ENCODE data around the gene KLHDC7B. TPM values are rescaled to one million over a fixed set of nuclear protein-coding genes. Genes with fewer than 3 reads are reported as not detected.

Gene KLHDC7B
- total RNA-seq, 1 donor from 2014 or later, result 0.32 TPM

DNA sequence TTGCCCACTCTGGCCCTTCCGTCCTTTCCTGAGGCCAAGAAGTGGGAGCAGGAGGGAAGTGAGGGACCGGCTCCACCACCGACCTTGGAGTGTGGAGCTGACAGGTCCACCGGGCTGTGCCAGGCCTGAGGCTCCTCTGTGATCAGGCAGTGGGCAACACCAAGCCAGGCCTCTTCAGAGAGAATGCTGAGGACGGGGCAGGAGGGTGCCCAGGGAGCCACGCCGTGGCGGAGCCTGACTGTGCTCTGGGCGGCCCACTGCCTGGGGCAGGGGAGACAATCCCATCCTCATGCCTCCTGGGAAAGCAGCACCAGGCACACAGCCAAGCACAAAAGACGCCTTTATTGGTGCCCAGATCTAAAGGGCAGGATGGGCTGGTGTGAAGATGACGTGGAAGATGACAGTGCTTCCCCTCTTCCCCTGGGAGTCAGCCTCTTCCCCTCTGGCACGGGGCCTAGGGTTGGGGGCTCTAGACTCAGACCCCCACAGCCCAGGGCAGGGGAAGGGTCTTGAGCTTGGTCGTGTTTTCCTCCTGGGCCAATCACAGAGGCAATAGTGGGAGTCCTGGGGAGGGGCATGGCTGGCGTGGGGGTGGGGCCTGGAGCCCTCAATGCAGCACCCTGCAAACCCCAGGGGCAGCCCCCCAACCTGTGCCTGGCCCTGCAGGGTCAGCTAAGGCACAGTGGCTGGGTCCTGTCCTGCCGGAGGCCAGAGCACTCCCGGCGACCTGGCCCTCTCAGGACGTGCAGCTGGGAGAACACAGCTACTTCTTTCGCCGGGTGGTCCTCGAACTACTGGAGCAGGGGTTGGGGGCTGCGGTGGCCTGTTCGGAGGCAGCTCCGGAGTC lies 42.8 kb upstream of the KLHDC7B start:
- no peaks in the 10 kb centered on the region for H3K4me1 Mint-ChIP-seq (ENCODE audit: low read depth, unreplicated experiment)
- Histone ChIP-seq H3K9me3 (ENCODE audit: insufficient read depth, low read depth, low read length) (no peaks in the 10 kb centered on the region), H3K4me2 (ENCODE audit: low read length) (no peak overlapping the region), H3K27ac (ENCODE audit: low read depth, low read length) (no peak overlapping the region), H3K79me2 (ENCODE audit: insufficient read depth, low read length) (peaks cover 28% of the 10 kb centered on the region), H3K36me3 (ENCODE audit: insufficient read depth, low read length) (peaks cover 4% of the 10 kb centered on the region), H2AFZ (ENCODE audit: low read depth, low read length) (no peak overlapping the region), H4K20me1 (ENCODE audit: insufficient read depth, low read length) (peaks cover 26% of the 10 kb centered on the region), H3K9ac (ENCODE audit: low read length) (no peak overlapping the region), H3K4me1 (ENCODE audit: insufficient read depth, low read length) (peaks cover 4% of the 10 kb centered on the region), H3K27me3 (ENCODE audit: insufficient read depth, low read length) (no peaks in the 10 kb centered on the region), H3K4me3 (ENCODE audit: insufficient read depth, low read depth, low read length) (no peak overlapping the region)
- H3K27ac Mint-ChIP-seq (ENCODE audit: unreplicated experiment), result no peak overlapping the region
- H3K9me3 Mint-ChIP-seq (ENCODE audit: unreplicated experiment), result no peaks in the 10 kb centered on the region
- TF ChIP-seq EZH2 (IDR thresholded peaks at IDR 0.05; ENCODE audit: insufficient read depth, low read length), result no peak
- TF ChIP-seq, protein P1, sequence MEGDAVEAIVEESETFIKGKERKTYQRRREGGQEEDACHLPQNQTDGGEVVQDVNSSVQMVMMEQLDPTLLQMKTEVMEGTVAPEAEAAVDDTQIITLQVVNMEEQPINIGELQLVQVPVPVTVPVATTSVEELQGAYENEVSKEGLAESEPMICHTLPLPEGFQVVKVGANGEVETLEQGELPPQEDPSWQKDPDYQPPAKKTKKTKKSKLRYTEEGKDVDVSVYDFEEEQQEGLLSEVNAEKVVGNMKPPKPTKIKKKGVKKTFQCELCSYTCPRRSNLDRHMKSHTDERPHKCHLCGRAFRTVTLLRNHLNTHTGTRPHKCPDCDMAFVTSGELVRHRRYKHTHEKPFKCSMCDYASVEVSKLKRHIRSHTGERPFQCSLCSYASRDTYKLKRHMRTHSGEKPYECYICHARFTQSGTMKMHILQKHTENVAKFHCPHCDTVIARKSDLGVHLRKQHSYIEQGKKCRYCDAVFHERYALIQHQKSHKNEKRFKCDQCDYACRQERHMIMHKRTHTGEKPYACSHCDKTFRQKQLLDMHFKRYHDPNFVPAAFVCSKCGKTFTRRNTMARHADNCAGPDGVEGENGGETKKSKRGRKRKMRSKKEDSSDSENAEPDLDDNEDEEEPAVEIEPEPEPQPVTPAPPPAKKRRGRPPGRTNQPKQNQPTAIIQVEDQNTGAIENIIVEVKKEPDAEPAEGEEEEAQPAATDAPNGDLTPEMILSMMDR (IDR thresholded peaks at IDR 0.05; ENCODE audit: insufficient read depth, low read depth, low read length), result no peak
- FAIRE-seq (no peak), DNase-seq (ENCODE audit: low read depth) (no peak)
- H3K36me3 Mint-ChIP-seq (ENCODE audit: low read depth, unreplicated experiment), result no peaks in the 10 kb centered on the region
- no peaks in the 10 kb centered on the region for H3K27me3 Mint-ChIP-seq (ENCODE audit: low read depth, unreplicated experiment)
- no peak overlapping the region for H3K4me3 Mint-ChIP-seq (ENCODE audit: unreplicated experiment)

DNA sequence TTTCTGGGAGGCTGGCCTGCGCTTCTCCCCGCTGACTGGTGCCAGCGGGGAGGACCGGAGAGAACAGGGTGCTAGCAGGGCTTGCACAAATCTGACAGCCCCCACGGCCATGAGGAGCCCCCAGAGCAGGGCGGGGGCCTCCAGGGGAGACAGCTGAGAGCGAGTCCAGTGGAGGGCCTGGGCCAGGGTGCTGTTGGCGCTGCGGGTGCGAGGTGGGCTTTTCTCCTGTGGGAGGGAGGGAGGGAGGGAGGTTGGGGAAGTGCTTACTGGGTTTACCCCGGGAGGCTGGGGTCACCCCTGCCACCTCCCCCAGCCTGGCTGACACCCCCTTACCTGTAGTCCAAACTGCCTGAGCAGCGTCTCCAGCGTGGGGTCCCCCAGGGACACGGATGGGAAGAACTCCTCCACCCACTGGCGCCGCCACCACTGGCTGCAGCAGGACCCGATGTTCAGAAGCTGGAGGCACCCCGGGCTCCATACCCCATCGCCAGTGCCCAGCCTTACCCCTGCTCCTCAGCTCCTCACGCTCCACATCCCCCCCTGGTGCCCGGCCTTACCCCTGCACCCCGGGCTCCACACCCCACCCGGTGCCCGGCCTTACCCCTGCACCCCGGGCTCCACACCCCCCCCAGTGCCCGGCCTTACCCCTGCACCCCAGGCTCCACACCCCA lies 42.1 kb upstream of the KLHDC7B start:
- peaks cover 6% of the 10 kb centered on the region for H3K4me1 ChIP-seq (ENCODE audit: insufficient read depth, low read length)
- no peak overlapping the region for H3K27ac Mint-ChIP-seq (ENCODE audit: unreplicated experiment)
- H3K79me2 ChIP-seq (ENCODE audit: insufficient read depth, low read length), result peaks cover 30% of the 10 kb centered on the region
- no peak for DNase-seq (ENCODE audit: low read depth)
- peaks cover 26% of the 10 kb centered on the region for H4K20me1 ChIP-seq (ENCODE audit: insufficient read depth, low read length)
- H3K9me3 Mint-ChIP-seq (ENCODE audit: unreplicated experiment), result no peaks in the 10 kb centered on the region
- H3K27me3 ChIP-seq (ENCODE audit: insufficient read depth, low read length), result no peaks in the 10 kb centered on the region
- no peak overlapping the region for H3K27ac ChIP-seq (ENCODE audit: low read depth, low read length)
- H3K4me3 ChIP-seq (ENCODE audit: insufficient read depth, low read depth, low read length), result no peak overlapping the region
- no peak for TF ChIP-seq EZH2 (IDR thresholded peaks at IDR 0.05; ENCODE audit: insufficient read depth, low read length)
- TF ChIP-seq, protein P1 (IDR thresholded peaks at IDR 0.05; ENCODE audit: insufficient read depth, low read depth, low read length), result no peak
- H2AFZ ChIP-seq (ENCODE audit: low read depth, low read length), result no peak overlapping the region
- H3K27me3 Mint-ChIP-seq (ENCODE audit: low read depth, unreplicated experiment), result no peaks in the 10 kb centered on the region
- no peak overlapping the region for H3K4me3 Mint-ChIP-seq (ENCODE audit: unreplicated experiment)
- no peaks in the 10 kb centered on the region for H3K4me1 Mint-ChIP-seq (ENCODE audit: low read depth, unreplicated experiment)
- H3K36me3 ChIP-seq (ENCODE audit: insufficient read depth, low read length), result peaks cover 4% of the 10 kb centered on the region
- H3K9ac ChIP-seq (ENCODE audit: low read length), result no peak overlapping the region
- no peak for FAIRE-seq
- H3K4me2 ChIP-seq (ENCODE audit: low read length), result no peak overlapping the region
- no peaks in the 10 kb centered on the region for H3K36me3 Mint-ChIP-seq (ENCODE audit: low read depth, unreplicated experiment)
- H3K9me3 ChIP-seq (ENCODE audit: insufficient read depth, low read depth, low read length), result no peaks in the 10 kb centered on the region

Data from astrocyte (in vitro differentiated cells and primary cell).